K562 (cell line): ENCODE data around the gene ROPN1. TPM values are rescaled to one million over a fixed set of nuclear protein-coding genes. Genes with fewer than 3 reads are reported as not detected.

Experiments
- ATAC-seq: fragments of 200-7000 bp; cut with Tn5 transposase; 3 replicates; pipeline ENCODE4 v1.9.1; 2020; ENCODE audit warnings: moderate library complexity
- BruUV-seq: library from RNA; stranded (reverse); fragments of 400-500 nt; replicated peaks from 2 replicates; lab custom pipeline; 2021; lab: Mats Ljungman, UMichigan
- CTCF ChIA-PET: fragments of 300-600 bp; formaldehyde crosslinking; extraction: SDS; loops from one replicate; lab custom pipeline; 2021; ENCODE audit warnings: low intra/inter-chr PET ratio; lab: Yijun Ruan, JAX
- POLR2A ChIA-PET: fragments of 300-600, 350-650 bp; sonication (Branson Sonifier 250); formaldehyde crosslinking; extraction: SDS; loops from one replicate; lab custom pipeline; 2021; ENCODE audit warnings: antibody characterized with exemption, inconsistent platforms; lab: Yijun Ruan, JAX
- DNase-seq, 4 experiments: peaks; one replicate each; pipeline versions ENCODE4 v3.0.0 to v3.0.0-alpha.2; 2011 to 2018; ENCODE audit warnings: low spot score in 3 of 4, mixed read lengths in 3 of 4; ENCODE audit errors: extremely low read depth in 1 of 4
- FAIRE-seq: peaks from 2 replicates; lab custom pipeline; 2011; peaks lifted over from hg19 to GRCh38; lab: Jason Lieb, UNC
- H2AFZ ChIP-seq: 2 replicates; pipeline ENCODE4 v1.6.0; 2011; ENCODE audit warnings: low read depth, low read length, control low read depth, inconsistent platforms
- H3K27ac ChIP-seq: fragments of 200-600 bp; 3 replicates; pipeline ENCODE4 v1.8.0; 2011; ENCODE audit warnings: low read depth, mild to moderate bottlenecking, control low read depth, inconsistent platforms, low read length, moderate library complexity, mixed read lengths; ENCODE audit errors: extremely low read depth
- H3K27me3 ChIP-seq, 2 experiments: fragments of 300-600 bp in 1 of 2; 2 replicates in 1 of 2; 3 replicates in 1 of 2; pipeline versions ENCODE4 v1.6.0 to v1.8.0; 2011; ENCODE audit warnings: inconsistent platforms in 2 of 2, low read length in 2 of 2, mild to moderate bottlenecking in 1 of 2, mixed read lengths in 1 of 2, moderate library complexity in 1 of 2; ENCODE audit not compliant: control insufficient read depth in 2 of 2, insufficient read depth in 2 of 2
- H3K36me3 ChIP-seq: fragments of 300-600 bp; 3 replicates; pipeline ENCODE4 v1.8.0; 2011; ENCODE audit warnings: mild to moderate bottlenecking, low read length, inconsistent platforms; ENCODE audit not compliant: control insufficient read depth, insufficient read depth
- H3K4me1 ChIP-seq, 2 experiments: fragments of 200-600 bp in 1 of 2; replicated peaks in 1 of 2; 2 replicates in 1 of 2; 3 replicates in 1 of 2; pipeline versions ENCODE4 v1.5.1 to v1.8.0; 2011; ENCODE audit warnings: inconsistent platforms in 2 of 2, low read length in 2 of 2, mild to moderate bottlenecking in 1 of 2, mixed read lengths in 1 of 2, moderate library complexity in 1 of 2; ENCODE audit not compliant: control insufficient read depth in 2 of 2, insufficient read depth in 2 of 2
- H3K4me2 ChIP-seq: 2 replicates; pipeline ENCODE4 v1.6.1; 2011; ENCODE audit warnings: low read length, control low read depth, inconsistent platforms, mixed read lengths; ENCODE audit not compliant: insufficient read depth
- H3K4me3 ChIP-seq: fragments of 200-600 bp; sonication (generic), shearing (Covaris generic); 2 replicates; pipeline ENCODE4 v1.5.1; 2016; ENCODE audit warnings: control low read depth, inconsistent platforms
- H3K79me2 ChIP-seq: fragments of 200-600 bp; 3 replicates; pipeline ENCODE4 v1.8.0; 2011; ENCODE audit warnings: low read length, inconsistent platforms; ENCODE audit not compliant: control insufficient read depth, insufficient read depth
- H3K9ac ChIP-seq, 2 experiments: 2 replicates each; pipeline versions ENCODE4 v1.6.0 to v1.6.1; 2011; ENCODE audit warnings: low read depth in 2 of 2, low read length in 2 of 2, control low read depth in 1 of 2, inconsistent platforms in 1 of 2, mild to moderate bottlenecking in 1 of 2, mixed read lengths in 1 of 2; ENCODE audit not compliant: insufficient read depth in 1 of 2
- H3K9me1 ChIP-seq: one replicate; pipeline ENCODE4 v1.6.0; 2011; ENCODE audit warnings: inconsistent platforms, mild to moderate bottlenecking, low read length, moderate library complexity; ENCODE audit not compliant: control insufficient read depth, insufficient read depth
- H3K9me3 ChIP-seq: replicated peaks from 2 replicates; pipeline ENCODE4 v1.5.1; 2011; ENCODE audit warnings: low read depth, low read length, inconsistent platforms; ENCODE audit not compliant: control insufficient read depth, insufficient read depth
- H4K20me1 ChIP-seq: replicated peaks from 2 replicates; pipeline ENCODE4 v1.6.1; 2011; ENCODE audit warnings: low read length, inconsistent platforms, mixed read lengths; ENCODE audit not compliant: control insufficient read depth, insufficient read depth
- CHD1 ChIP-seq: fragments of 200-600 bp; sonication (generic); IDR thresholded peaks from one replicate; pipeline ENCODE4 v1.6.1; 2012; ENCODE audit warnings: mild to moderate bottlenecking, moderate library complexity, low read length, inconsistent platforms
- GATA2 ChIP-seq: sonication (generic); formaldehyde crosslinking; IDR thresholded peaks from 2 replicates; pipeline ENCODE4 v1.4.0; 2020; ENCODE audit warnings: mild to moderate bottlenecking, missing genetic modification reagents
- ILF3 ChIP-seq: fragments of 450-650 bp; IDR thresholded peaks from 2 replicates; pipeline ENCODE4 v1.6.1; 2018; ENCODE audit warnings: antibody characterized with exemption, mild to moderate bottlenecking, moderate library complexity, borderline replicate concordance
- KDM1A ChIP-seq, 2 experiments: fragments of 450-650 bp; IDR thresholded peaks; 2 replicates each; pipeline ENCODE4 v1.6.1; 2016; ENCODE audit warnings: mild to moderate bottlenecking in 2 of 2
- KDM2B ChIP-seq: fragments of 250-450 bp; sonication (Bioruptor Pico); IDR thresholded peaks from 2 replicates; pipeline ENCODE4 v1.8.0; 2021; ENCODE audit warnings: mild to moderate bottlenecking, moderate library complexity
- MTA2 ChIP-seq: fragments of 450-650 bp; IDR thresholded peaks from 2 replicates; pipeline ENCODE4 v1.6.1; 2016; ENCODE audit warnings: low read depth
- MYBL2 ChIP-seq, 2 experiments: fragments of 450-650 bp in 1 of 2; sonication (generic) in 1 of 2; formaldehyde crosslinking in 1 of 2; IDR thresholded peaks; 2 replicates each; pipeline versions ENCODE4 v1.6.1 to v1.8.1; 2017 to 2022; ENCODE audit warnings: borderline replicate concordance in 1 of 2, inconsistent platforms in 1 of 2, low read depth in 1 of 2, mild to moderate bottlenecking in 1 of 2, missing genetic modification reagents in 1 of 2, moderate library complexity in 1 of 2
- SRSF9 ChIP-seq: fragments of 200-400 bp; formaldehyde crosslinking; IDR thresholded peaks from 2 replicates; pipeline ENCODE4 v1.6.1; 2017; ENCODE audit warnings: low read depth, low read length, borderline replicate concordance
- THRAP3 ChIP-seq: fragments of 450-650 bp; IDR thresholded peaks from 2 replicates; pipeline ENCODE4 v1.6.1; 2016; ENCODE audit warnings: mild to moderate bottlenecking, inconsistent platforms, borderline replicate concordance
- ZNF12 ChIP-seq: sonication (generic); formaldehyde crosslinking; IDR thresholded peaks from 2 replicates; pipeline ENCODE4 v1.4.0; 2020; ENCODE audit warnings: mild to moderate bottlenecking, missing genetic modification reagents
- WGBS: fragments of 100-300 bp; shearing (Covaris generic); methylation state at CpG from one replicate; pipeline ENCODE4 v1.1.6; 2016; ENCODE audit warnings: low coverage, mixed read lengths; ENCODE audit not compliant: insufficient coverage; ENCODE audit errors: missing lambda C conversion rate; 5-methylcytosine and 5-hydroxymethylcytosine counted together
- in situ Hi-C: fragments of 300-500 bp; cut with MboI; formaldehyde crosslinking; loops from 4 replicates; pipeline ENCODE4 v1.15.0; 2018; ENCODE audit warnings: inconsistent platforms, mixed read lengths
- intact Hi-C: fragments of 100-400 bp; cut with micrococcal nuclease; formaldehyde crosslinking; loops from 2 replicates; pipeline ENCODE4 v1.14.2; 2022
- polyA plus RNA-seq, 8 experiments: library from polyadenylated mRNA; depleted of rRNA in 4 of 8; stranded (reverse) in 5 of 8; unstranded in 3 of 8; fragments of >200 nt; fragmentation: Nextera tagmentation in 2 of 8; fragmentation: Illumina TruSeq in 1 of 8; extraction: Ambion mirVana in 2 of 8; extraction: Trizol in 1 of 8; gene quantifications; 2 replicates each; pipeline versions ENCODE4 v1.2.1 to v1.2.3, GENCODE V29; 2011 to 2014; ENCODE audit warnings: inconsistent platforms in 1 of 8, missing spikeins in 1 of 8
- total RNA-seq, 7 experiments: library from RNA; depleted of rRNA in 6 of 7; stranded (reverse); fragments of >200 nt in 6 of 7; fragmentation: Illumina TruSeq in 2 of 7; extraction: Trizol in 2 of 7; gene quantifications; 2 replicates each; pipeline versions ENCODE4 v1.2.1 to v1.2.3, GENCODE V29; 2011 to 2021; ENCODE audit warnings: low replicate concordance in 1 of 7
- TF ChIP-seq, protein P1 (sequence below): sonication (generic); formaldehyde crosslinking; IDR thresholded peaks from 2 replicates; pipeline ENCODE4 v1.8.0; 2022; ENCODE audit warnings: mild to moderate bottlenecking, missing genetic modification reagents
- TF ChIP-seq, protein P2 (sequence below): fragments of 450-650 bp; IDR thresholded peaks from 2 replicates; pipeline ENCODE4 v1.6.1; 2018; ENCODE audit not compliant: partially characterized antibody
- TF ChIP-seq, protein P3 (sequence below), 2 experiments: IDR thresholded peaks; 2 replicates each; pipeline ENCODE4 v1.6.1; 2012; ENCODE audit warnings: improper control_type of control experiment in 2 of 2, low read depth in 2 of 2, low read length in 2 of 2, borderline replicate concordance in 1 of 2

Gene ROPN1
- total and polyA plus RNA-seq, 9 of the 15 experiments (the other 6 are each of a cell fraction or from before 2014, with no cell fraction given): not detected

DNA sequence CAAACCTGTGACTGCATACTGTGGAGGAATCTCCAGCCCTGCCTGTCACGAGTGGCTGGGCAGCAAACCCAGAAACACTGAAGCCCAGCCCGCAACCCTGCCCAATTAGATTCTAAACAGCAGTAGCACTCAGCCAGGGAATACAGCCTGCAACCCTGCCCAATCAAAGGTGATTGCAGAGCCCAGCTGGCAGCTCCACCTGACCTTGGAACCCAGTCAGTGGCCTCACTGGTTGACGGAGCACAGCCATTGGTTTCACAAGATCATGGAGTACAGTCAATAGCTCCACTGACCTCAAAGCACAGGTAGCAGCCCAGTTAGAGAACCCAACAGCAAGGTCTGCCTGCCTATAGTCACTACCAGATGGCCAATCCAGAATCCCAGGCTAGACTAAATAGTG lies 72.6 kb downstream of the ROPN1 start:
- Histone ChIP-seq H3K9ac (no peak overlapping the region), H4K20me1 (no peaks in the 10 kb centered on the region), H2AFZ (no peak overlapping the region), H3K27ac (no peak overlapping the region), H3K4me2 (no peak overlapping the region), H3K4me1 (no peaks in the 10 kb centered on the region), H3K79me2 (no peaks in the 10 kb centered on the region), H3K9me3 (no peaks in the 10 kb centered on the region), H3K27me3 (no peaks in the 10 kb centered on the region), H3K4me3 (no peak overlapping the region), H3K36me3 (peaks cover 27% of the 10 kb centered on the region; the same call in 1 of the 3 replicates), H3K9me1 (no peaks in the 10 kb centered on the region)
- BruUV-seq: no TSS peak
- ChIA-PET POLR2A (no interaction called here), CTCF (no interaction called here)
- intact Hi-C loops: no loop called here
- DNase-seq (no peak), ATAC-seq (no peak), FAIRE-seq (no peak)
- WGBS: 100% methylated on average over 2 of the region's 3 CpGs
- in situ Hi-C loops: no loop called here
- TF ChIP-seq ZNF12 (CRISPR knock-in tag) (no peak), GATA2 (no peak), MTA2 (no peak), ILF3 (no peak), THRAP3 (no peak), MYBL2 (IDR thresholded peaks at IDR 0.05; ENCODE audit: low read depth) (no peak), MYBL2 (CRISPR knock-in tag; IDR thresholded peaks at IDR 0.05; ENCODE audit: borderline replicate concordance) (no peak), SRSF9 (no peak), KDM2B (CRISPR knock-in tag) (no peak), CHD1 (no peak), KDM1A (IDR thresholded peaks at IDR 0.05) (no peak)
- TF ChIP-seq, protein P1, sequence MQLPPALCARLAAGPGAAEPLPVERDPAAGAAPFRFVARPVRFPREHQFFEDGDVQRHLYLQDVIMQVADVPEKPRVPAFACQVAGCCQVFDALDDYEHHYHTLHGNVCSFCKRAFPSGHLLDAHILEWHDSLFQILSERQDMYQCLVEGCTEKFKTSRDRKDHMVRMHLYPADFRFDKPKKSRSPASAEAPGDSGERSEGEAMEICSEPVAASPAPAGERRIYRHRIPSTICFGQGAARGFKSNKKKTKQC (CRISPR knock-in tag): no peak
- TF ChIP-seq, protein P2, sequence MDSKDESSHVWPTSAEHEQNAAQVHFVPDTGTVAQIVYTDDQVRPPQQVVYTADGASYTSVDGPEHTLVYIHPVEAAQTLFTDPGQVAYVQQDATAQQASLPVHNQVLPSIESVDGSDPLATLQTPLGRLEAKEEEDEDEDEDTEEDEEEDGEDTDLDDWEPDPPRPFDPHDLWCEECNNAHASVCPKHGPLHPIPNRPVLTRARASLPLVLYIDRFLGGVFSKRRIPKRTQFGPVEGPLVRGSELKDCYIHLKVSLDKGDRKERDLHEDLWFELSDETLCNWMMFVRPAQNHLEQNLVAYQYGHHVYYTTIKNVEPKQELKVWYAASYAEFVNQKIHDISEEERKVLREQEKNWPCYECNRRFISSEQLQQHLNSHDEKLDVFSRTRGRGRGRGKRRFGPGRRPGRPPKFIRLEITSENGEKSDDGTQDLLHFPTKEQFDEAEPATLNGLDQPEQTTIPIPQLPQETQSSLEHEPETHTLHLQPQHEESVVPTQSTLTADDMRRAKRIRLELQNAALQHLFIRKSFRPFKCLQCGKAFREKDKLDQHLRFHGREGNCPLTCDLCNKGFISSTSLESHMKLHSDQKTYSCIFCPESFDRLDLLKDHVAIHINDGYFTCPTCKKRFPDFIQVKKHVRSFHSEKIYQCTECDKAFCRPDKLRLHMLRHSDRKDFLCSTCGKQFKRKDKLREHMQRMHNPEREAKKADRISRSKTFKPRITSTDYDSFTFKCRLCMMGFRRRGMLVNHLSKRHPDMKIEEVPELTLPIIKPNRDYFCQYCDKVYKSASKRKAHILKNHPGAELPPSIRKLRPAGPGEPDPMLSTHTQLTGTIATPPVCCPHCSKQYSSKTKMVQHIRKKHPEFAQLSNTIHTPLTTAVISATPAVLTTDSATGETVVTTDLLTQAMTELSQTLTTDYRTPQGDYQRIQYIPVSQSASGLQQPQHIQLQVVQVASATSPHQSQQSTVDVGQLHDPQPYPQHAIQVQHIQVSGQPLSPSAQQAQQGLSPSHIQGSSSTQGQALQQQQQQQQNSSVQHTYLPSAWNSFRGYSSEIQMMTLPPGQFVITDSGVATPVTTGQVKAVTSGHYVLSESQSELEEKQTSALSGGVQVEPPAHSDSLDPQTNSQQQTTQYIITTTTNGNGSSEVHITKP: no peak
- TF ChIP-seq, protein P3, sequence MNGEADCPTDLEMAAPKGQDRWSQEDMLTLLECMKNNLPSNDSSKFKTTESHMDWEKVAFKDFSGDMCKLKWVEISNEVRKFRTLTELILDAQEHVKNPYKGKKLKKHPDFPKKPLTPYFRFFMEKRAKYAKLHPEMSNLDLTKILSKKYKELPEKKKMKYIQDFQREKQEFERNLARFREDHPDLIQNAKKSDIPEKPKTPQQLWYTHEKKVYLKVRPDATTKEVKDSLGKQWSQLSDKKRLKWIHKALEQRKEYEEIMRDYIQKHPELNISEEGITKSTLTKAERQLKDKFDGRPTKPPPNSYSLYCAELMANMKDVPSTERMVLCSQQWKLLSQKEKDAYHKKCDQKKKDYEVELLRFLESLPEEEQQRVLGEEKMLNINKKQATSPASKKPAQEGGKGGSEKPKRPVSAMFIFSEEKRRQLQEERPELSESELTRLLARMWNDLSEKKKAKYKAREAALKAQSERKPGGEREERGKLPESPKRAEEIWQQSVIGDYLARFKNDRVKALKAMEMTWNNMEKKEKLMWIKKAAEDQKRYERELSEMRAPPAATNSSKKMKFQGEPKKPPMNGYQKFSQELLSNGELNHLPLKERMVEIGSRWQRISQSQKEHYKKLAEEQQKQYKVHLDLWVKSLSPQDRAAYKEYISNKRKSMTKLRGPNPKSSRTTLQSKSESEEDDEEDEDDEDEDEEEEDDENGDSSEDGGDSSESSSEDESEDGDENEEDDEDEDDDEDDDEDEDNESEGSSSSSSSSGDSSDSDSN (IDR thresholded peaks at IDR 0.05; ENCODE audit: borderline replicate concordance in 1 of 2, low read depth in 2 of 2, low read length in 2 of 2): no peak
